ENCODE data around the gene C10orf105.

DNA sequence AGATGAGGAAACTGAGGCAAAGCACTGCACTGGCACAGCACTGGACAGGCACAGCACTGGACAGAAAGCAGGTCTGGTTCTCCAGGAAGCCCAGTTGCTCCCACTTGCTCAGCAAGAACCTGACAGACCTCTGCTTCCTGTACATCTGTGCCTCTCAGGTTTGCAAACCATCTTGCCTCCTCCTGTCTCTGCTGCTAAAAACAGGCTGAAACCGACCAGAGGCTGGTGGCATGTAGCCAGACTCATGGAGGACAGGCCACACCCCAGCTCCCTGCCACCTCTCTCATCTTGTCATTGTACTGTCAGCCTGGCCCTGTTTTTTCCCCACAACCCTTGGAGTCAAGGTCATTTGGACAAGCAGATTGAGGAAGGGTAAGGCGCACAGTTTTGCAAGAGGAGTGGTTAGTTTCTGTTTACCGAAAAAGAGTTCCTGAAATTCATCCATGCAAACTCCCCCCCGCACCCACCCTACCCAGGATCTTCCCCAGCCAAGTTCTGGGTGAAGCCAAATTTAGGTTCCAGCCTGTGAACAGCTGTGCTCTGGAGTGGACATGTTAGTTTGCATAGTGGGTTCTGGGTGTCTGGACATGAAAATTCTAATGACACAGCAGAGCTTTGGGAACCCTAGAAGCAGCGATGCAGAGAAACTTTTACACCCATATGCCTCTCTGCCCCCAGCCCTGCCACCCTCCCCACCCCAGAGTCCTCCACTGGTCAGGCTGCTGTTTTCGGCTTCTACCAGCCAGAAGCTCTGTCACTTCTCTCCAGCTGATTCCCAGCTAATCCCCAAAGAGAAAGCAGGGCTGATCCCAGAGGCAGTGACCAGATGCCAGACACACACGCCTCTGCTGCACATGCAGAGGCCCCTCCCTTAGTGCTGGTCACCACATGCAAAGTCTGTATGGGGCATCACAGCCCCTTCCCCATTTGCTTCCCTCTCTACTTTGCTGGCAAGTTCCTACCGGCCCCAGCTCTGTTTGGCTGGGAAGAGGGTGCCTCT is 8.5 kb upstream of the C10orf105 start:
- TF ChIP-seq, protein P1, sequence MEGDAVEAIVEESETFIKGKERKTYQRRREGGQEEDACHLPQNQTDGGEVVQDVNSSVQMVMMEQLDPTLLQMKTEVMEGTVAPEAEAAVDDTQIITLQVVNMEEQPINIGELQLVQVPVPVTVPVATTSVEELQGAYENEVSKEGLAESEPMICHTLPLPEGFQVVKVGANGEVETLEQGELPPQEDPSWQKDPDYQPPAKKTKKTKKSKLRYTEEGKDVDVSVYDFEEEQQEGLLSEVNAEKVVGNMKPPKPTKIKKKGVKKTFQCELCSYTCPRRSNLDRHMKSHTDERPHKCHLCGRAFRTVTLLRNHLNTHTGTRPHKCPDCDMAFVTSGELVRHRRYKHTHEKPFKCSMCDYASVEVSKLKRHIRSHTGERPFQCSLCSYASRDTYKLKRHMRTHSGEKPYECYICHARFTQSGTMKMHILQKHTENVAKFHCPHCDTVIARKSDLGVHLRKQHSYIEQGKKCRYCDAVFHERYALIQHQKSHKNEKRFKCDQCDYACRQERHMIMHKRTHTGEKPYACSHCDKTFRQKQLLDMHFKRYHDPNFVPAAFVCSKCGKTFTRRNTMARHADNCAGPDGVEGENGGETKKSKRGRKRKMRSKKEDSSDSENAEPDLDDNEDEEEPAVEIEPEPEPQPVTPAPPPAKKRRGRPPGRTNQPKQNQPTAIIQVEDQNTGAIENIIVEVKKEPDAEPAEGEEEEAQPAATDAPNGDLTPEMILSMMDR (conservative IDR thresholded peaks at IDR 0.05; ENCODE audit: low read length), result no peak
- TF ChIP-seq EZH2phosphoT487 (IDR thresholded peaks at IDR 0.05; ENCODE audit: borderline replicate concordance, low read depth, low read length), result no peak

All from OCI-LY7 (cell line).